ENCODE data around the gene LLCFC1.

DNA sequence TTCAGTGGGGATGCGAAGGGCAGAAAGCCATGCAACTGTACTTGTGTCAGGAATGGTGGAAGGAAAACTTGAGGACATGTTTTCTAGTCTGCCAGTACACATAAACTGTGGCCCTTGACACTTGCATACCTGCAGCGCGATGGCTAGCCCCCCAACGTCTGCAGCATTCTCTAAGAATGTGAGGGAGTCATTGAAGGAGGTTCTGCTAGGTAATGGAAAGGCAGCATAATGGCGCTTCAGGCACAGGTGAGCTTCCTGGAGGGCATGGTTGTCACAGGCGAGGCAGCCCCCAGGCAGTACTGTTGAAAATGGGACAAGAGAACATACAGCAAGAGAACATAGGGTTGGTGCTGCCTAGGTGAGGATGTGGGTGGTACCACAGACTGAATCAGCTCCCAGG, 3.5 kb downstream of the LLCFC1 start:
- TF ChIP-seq, protein P1, sequence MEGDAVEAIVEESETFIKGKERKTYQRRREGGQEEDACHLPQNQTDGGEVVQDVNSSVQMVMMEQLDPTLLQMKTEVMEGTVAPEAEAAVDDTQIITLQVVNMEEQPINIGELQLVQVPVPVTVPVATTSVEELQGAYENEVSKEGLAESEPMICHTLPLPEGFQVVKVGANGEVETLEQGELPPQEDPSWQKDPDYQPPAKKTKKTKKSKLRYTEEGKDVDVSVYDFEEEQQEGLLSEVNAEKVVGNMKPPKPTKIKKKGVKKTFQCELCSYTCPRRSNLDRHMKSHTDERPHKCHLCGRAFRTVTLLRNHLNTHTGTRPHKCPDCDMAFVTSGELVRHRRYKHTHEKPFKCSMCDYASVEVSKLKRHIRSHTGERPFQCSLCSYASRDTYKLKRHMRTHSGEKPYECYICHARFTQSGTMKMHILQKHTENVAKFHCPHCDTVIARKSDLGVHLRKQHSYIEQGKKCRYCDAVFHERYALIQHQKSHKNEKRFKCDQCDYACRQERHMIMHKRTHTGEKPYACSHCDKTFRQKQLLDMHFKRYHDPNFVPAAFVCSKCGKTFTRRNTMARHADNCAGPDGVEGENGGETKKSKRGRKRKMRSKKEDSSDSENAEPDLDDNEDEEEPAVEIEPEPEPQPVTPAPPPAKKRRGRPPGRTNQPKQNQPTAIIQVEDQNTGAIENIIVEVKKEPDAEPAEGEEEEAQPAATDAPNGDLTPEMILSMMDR (IDR thresholded peaks at IDR 0.05; ENCODE audit: borderline replicate concordance, extremely low read depth, low read length, poor library complexity, severe bottlenecking), result no peak
- TF ChIP-seq EZH2 (IDR thresholded peaks at IDR 0.05; ENCODE audit: borderline replicate concordance, low read depth, low read length, severe bottlenecking), result no peak

Data from DND-41 (cell line).